HG03039 (cell line): Measurements from ENCODE around the gene MED1.
A peak's percentile ranks its signal among the peaks of the same experiment; 100 is the strongest.
"Not testable (repeated sequence)": the region's sequence is repeated elsewhere in the genome, so short reads cannot be mapped to it uniquely, and the experiment has no call there.

Experiments used
- ATAC-seq: cut with Tn5 transposase; IDR thresholded peaks from one replicate; pipeline ENCODE4 v1.9.1; 2021; ENCODE audit warnings: mild to moderate bottlenecking, moderate library complexity; ENCODE audit not compliant: unreplicated experiment

The MED1 gene

GRCh38 chr17:39443326-39443725 lies 7.7 kb downstream of the MED1 start:
- ATAC-seq, result no peak

- ATAC-seq, result not testable (repeated sequence)
These were observed 11.2 kb downstream of the MED1 start for GRCh38 chr17:39439868-39440267.

GRCh38 chr17:39429600-39429999 lies 21.5 kb downstream of the MED1 start:
- no peak for ATAC-seq

GRCh38 chr17:39416141-39416540 lies 34.9 kb downstream of the MED1 start:
- no peak for ATAC-seq

GRCh38 chr17:39410279-39410678 lies 40.8 kb downstream of the MED1 start:
- ATAC-seq, result no peak

- ATAC-seq, result no peak
These were observed 42.7 kb downstream of the MED1 start for GRCh38 chr17:39408360-39408759.

- ATAC-seq, result no peak
These were observed 44.1 kb downstream of the MED1 start for GRCh38 chr17:39406951-39407350.

GRCh38 chr17:39405436-39405835 lies 45.6 kb downstream of the MED1 start:
- ATAC-seq, result no peak

GRCh38 chr17:39404542-39405378 lies 46.3 kb downstream of the MED1 start:
- ATAC-seq, result no peak

GRCh38 chr17:39402890-39403605 lies 48.0 kb downstream of the MED1 start:
- no peak for ATAC-seq

- ATAC-seq, result peak; percentile 46
These were observed 48.7 kb downstream of the MED1 start for GRCh38 chr17:39402244-39402889.

- ATAC-seq, result peak; percentile 70
These were observed 49.4 kb downstream of the MED1 start, which contains the start of gene FBXL20 for GRCh38 chr17:39401412-39402243. TSS of gene FBXL20 (minus strand) at chr17:39401626. CDS start at chr17:39401402, 224 bp downstream.

GRCh38 chr17:39400547-39401411 lies 50.3 kb downstream of the MED1 start:
- ATAC-seq, result peak; percentile 18

GRCh38 chr17:39399791-39400190 lies 51.3 kb downstream of the MED1 start:
- ATAC-seq, result no peak

GRCh38 chr17:39393736-39394135 lies 57.3 kb downstream of the MED1 start:
- no peak for ATAC-seq

GRCh38 chr17:39391448-39391847 lies 59.6 kb downstream of the MED1 start:
- no peak for ATAC-seq

- ATAC-seq, result no peak
These were observed 66.0 kb downstream of the MED1 start for GRCh38 chr17:39385040-39385439.

GRCh38 chr17:39380144-39380543 lies 70.9 kb downstream of the MED1 start:
- no peak for ATAC-seq

- no peak for ATAC-seq
These were observed 74.6 kb downstream of the MED1 start for GRCh38 chr17:39376434-39376833.

- ATAC-seq, result not testable (repeated sequence)
These were observed 83.3 kb downstream of the MED1 start for GRCh38 chr17:39367805-39368204.
